ENCODE results near the gene KLRC2.
"Not testable (repeated sequence)": the region's sequence is repeated elsewhere in the genome, so short reads cannot be mapped to it uniquely, and the experiment has no call there.

KLRC2 gene

GRCh38 chr12:10404798-10405197 is 31.0 kb downstream of the KLRC2 start:
- DNase-seq, result no peak

- DNase-seq, result no peak
Observed at GRCh38 chr12:10400829-10401228, 35.0 kb downstream of the KLRC2 start.

GRCh38 chr12:10398168-10398567 is 37.6 kb downstream of the KLRC2 start:
- DNase-seq, result no peak

GRCh38 chr12:10397296-10397695 is 38.5 kb downstream of the KLRC2 start:
- DNase-seq, result no peak

GRCh38 chr12:10396176-10396575 is 39.6 kb downstream of the KLRC2 start:
- DNase-seq, result not testable (repeated sequence)

GRCh38 chr12:10395390-10395998 is 40.3 kb downstream of the KLRC2 start:
- DNase-seq, result no peak

GRCh38 chr12:10394531-10395152 is 41.2 kb downstream of the KLRC2 start:
- not testable (repeated sequence) for DNase-seq

GRCh38 chr12:10393291-10393690 is 42.5 kb downstream of the KLRC2 start:
- DNase-seq, result no peak

GRCh38 chr12:10392394-10392930 is 43.3 kb downstream of the KLRC2 start:
- no peak for DNase-seq

- not testable (repeated sequence) for DNase-seq
Observed at GRCh38 chr12:10390991-10391390, 44.8 kb downstream of the KLRC2 start.

GRCh38 chr12:10389904-10390303 is 45.9 kb downstream of the KLRC2 start, which contains the start of gene KLRK1:
TSS of gene KLRK1 (minus strand) at chr12:10390041. CDS start at chr12:10388810, 1,231 bp downstream.
- no peak for DNase-seq

- no peak for DNase-seq
Observed at GRCh38 chr12:10388624-10389413, 47.0 kb downstream of the KLRC2 start.

GRCh38 chr12:10387498-10387897 is 48.3 kb downstream of the KLRC2 start:
- DNase-seq, result not testable (repeated sequence)

GRCh38 chr12:10386857-10387256 is 49.0 kb downstream of the KLRC2 start:
- DNase-seq, result no peak

- DNase-seq, result no peak
Observed at GRCh38 chr12:10385166-10385613, 50.6 kb downstream of the KLRC2 start.

GRCh38 chr12:10384191-10384590 is 51.6 kb downstream of the KLRC2 start:
- DNase-seq, result no peak

GRCh38 chr12:10381928-10382628 is 53.7 kb downstream of the KLRC2 start:
- DNase-seq, result no peak
